Measurements from ENCODE around the gene C10orf120.

C10orf120 gene

DNA sequence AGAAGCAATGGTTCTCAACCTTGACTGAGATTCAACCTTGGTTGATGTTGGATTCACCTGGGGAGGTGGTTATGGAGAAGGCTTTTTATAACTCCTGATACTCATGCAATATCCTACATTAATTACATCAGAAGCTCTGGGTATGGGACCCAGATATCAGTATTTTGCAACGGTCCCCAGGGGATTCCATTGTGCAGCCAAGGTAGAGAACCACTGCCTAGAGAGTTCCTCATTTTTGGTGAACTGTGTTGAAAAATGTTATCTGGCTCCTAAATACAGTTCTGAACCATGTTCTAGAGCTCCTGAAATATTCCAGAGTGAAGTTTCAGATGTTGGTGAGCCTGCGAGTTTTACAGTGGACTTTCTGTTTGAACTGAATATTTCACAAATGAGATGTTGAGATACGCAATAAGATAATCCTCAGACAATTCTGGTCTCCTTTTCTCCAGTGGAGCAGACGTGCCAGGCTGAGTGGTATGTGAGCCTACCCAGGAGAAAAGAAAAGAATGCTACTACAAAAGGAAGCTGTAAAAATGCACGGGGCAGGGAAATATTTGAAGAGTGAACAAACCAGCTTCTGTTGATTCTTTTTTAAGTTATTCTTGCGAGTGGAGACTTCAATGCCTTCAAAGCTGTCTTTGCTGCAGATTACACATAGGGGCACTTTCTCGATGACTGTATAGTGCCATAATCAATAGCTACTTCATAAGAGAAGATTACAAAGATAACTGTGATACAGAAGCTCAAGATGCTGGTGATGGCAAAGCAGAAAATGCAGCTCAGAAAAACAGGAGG, 13.6 kb upstream of the C10orf120 start:
- peaks cover 9% of the 10 kb centered on the region for H3K27me3 ChIP-seq (ENCODE audit: insufficient read depth, poor library complexity, severe bottlenecking)
- peak; percentile 70 for TF ChIP-seq SPI1 (IDR thresholded peaks at IDR 0.05; ENCODE audit: borderline replicate concordance, low read depth)
- TF ChIP-seq, protein P1, sequence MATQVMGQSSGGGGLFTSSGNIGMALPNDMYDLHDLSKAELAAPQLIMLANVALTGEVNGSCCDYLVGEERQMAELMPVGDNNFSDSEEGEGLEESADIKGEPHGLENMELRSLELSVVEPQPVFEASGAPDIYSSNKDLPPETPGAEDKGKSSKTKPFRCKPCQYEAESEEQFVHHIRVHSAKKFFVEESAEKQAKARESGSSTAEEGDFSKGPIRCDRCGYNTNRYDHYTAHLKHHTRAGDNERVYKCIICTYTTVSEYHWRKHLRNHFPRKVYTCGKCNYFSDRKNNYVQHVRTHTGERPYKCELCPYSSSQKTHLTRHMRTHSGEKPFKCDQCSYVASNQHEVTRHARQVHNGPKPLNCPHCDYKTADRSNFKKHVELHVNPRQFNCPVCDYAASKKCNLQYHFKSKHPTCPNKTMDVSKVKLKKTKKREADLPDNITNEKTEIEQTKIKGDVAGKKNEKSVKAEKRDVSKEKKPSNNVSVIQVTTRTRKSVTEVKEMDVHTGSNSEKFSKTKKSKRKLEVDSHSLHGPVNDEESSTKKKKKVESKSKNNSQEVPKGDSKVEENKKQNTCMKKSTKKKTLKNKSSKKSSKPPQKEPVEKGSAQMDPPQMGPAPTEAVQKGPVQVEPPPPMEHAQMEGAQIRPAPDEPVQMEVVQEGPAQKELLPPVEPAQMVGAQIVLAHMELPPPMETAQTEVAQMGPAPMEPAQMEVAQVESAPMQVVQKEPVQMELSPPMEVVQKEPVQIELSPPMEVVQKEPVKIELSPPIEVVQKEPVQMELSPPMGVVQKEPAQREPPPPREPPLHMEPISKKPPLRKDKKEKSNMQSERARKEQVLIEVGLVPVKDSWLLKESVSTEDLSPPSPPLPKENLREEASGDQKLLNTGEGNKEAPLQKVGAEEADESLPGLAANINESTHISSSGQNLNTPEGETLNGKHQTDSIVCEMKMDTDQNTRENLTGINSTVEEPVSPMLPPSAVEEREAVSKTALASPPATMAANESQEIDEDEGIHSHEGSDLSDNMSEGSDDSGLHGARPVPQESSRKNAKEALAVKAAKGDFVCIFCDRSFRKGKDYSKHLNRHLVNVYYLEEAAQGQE (IDR thresholded peaks at IDR 0.05; ENCODE audit: insufficient replicate concordance, low read depth): no peak
- peak in 1 of 2 experiments; percentile 36 for DNase-seq (ENCODE audit: low read depth in 1 of 2, low spot score in 1 of 2)
- H3K4me3 ChIP-seq (replicated peaks; ENCODE audit: insufficient read depth, low read length): no peak overlapping the region
- H3K27ac ChIP-seq (replicated peaks): no peak overlapping the region

DNA sequence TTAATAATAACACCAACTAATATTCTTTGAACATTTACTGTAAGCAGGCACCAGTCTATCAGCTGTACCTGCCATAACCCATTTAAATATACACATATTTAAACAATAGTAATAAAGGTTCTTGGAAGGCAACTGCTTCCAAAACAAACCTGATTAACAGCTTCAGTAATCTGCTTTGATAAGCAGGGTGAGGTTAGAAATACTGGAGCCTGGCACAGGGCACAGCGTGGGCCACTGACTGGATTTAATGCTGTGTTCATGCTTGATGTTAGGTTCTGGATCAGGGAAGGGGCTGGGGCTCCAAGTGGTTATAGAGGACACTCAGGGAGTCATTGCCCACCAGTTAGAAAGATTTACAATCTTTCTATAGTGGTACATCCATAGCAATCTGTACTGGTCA, 10.9 kb upstream of the C10orf120 start:
- no peak for DNase-seq (ENCODE audit: low read depth in 1 of 2, low spot score in 1 of 2)
- Histone ChIP-seq H3K27ac (replicated peaks) (no peak overlapping the region), H3K27me3 (ENCODE audit: insufficient read depth, poor library complexity, severe bottlenecking) (peaks cover 9% of the 10 kb centered on the region), H3K4me3 (replicated peaks; ENCODE audit: insufficient read depth, low read length) (no peak overlapping the region)
- TF ChIP-seq POLR2AphosphoS5 (IDR thresholded peaks at IDR 0.05; ENCODE audit: low read depth) (no peak), SPI1 (IDR thresholded peaks at IDR 0.05; ENCODE audit: borderline replicate concordance, low read depth) (no peak), GABPA (IDR thresholded peaks at IDR 0.05; ENCODE audit: low read depth) (no peak)
- TF ChIP-seq, protein P1 (IDR thresholded peaks at IDR 0.05; ENCODE audit: insufficient replicate concordance, low read depth): no peak
- TF ChIP-seq, protein P2, sequence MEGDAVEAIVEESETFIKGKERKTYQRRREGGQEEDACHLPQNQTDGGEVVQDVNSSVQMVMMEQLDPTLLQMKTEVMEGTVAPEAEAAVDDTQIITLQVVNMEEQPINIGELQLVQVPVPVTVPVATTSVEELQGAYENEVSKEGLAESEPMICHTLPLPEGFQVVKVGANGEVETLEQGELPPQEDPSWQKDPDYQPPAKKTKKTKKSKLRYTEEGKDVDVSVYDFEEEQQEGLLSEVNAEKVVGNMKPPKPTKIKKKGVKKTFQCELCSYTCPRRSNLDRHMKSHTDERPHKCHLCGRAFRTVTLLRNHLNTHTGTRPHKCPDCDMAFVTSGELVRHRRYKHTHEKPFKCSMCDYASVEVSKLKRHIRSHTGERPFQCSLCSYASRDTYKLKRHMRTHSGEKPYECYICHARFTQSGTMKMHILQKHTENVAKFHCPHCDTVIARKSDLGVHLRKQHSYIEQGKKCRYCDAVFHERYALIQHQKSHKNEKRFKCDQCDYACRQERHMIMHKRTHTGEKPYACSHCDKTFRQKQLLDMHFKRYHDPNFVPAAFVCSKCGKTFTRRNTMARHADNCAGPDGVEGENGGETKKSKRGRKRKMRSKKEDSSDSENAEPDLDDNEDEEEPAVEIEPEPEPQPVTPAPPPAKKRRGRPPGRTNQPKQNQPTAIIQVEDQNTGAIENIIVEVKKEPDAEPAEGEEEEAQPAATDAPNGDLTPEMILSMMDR (IDR thresholded peaks at IDR 0.05; ENCODE audit: insufficient read depth, low read length): no peak

DNA sequence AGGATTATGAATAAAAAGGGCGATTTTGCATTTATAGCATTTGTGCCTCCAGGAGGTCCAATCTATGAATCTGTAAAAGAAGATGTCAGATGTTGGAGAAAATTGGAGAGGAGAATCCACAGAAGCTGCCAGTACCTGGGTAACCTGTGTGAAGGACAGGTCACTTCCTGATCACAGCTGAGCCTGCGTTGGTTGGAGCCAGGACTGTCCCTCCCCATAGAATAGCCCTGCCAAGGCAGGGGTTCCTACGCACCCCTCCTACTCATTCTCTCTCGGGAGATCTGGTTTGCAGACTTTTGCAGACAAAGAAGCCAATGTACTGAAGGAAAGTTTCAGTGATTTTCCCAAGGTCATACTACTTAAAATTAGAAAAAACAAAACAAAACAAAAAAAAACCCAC, 10.3 kb upstream of the C10orf120 start:
- DNase-seq (ENCODE audit: low read depth in 1 of 2, low spot score in 1 of 2): no peak
- TF ChIP-seq, protein P2 (IDR thresholded peaks at IDR 0.05; ENCODE audit: insufficient read depth, low read length): no peak
- TF ChIP-seq POLR2AphosphoS5 (IDR thresholded peaks at IDR 0.05; ENCODE audit: low read depth) (no peak), GABPA (IDR thresholded peaks at IDR 0.05; ENCODE audit: low read depth) (no peak), SPI1 (IDR thresholded peaks at IDR 0.05; ENCODE audit: borderline replicate concordance, low read depth) (no peak)
- TF ChIP-seq, protein P1 (IDR thresholded peaks at IDR 0.05; ENCODE audit: insufficient replicate concordance, low read depth): no peak
- Histone ChIP-seq H3K27me3 (ENCODE audit: insufficient read depth, poor library complexity, severe bottlenecking) (peaks cover 9% of the 10 kb centered on the region), H3K4me3 (replicated peaks; ENCODE audit: insufficient read depth, low read length) (no peak overlapping the region), H3K27ac (replicated peaks) (no peak overlapping the region)
